Trophoblast cell (in vitro differentiated cells and primary cell): ENCODE measurements around the gene RAD51B.

Source experiments
- DNase-seq, 2 donors: peaks; one replicate each; pipeline ENCODE4 v3.0.0-alpha.2; 2016
- H2AFZ ChIP-seq: 2 replicates; pipeline ENCODE4 v1.6.1; 2013; ENCODE audit warnings: low read length, moderate library complexity, mild to moderate bottlenecking; ENCODE audit not compliant: insufficient read depth, poor library complexity
- H2AK5ac ChIP-seq: 2 replicates; pipeline ENCODE4 v1.6.1; 2013; ENCODE audit warnings: mild to moderate bottlenecking, low read length
- H2BK120ac ChIP-seq: 2 replicates; pipeline ENCODE4 v1.6.1; 2013; ENCODE audit warnings: low read length, mild to moderate bottlenecking, moderate library complexity; ENCODE audit not compliant: insufficient read depth, poor library complexity
- H2BK12ac ChIP-seq: 2 replicates; pipeline ENCODE4 v1.6.1; 2013; ENCODE audit warnings: mild to moderate bottlenecking, low read length, moderate library complexity
- H2BK5ac ChIP-seq: 2 replicates; pipeline ENCODE4 v1.6.1; 2013; ENCODE audit warnings: low read length, low read depth, moderate library complexity, mild to moderate bottlenecking; ENCODE audit not compliant: poor library complexity
- H3K14ac ChIP-seq: 2 replicates; pipeline ENCODE4 v1.6.1; 2013; ENCODE audit warnings: mild to moderate bottlenecking, low read length
- H3K18ac ChIP-seq: 2 replicates; pipeline ENCODE4 v1.6.1; 2013; ENCODE audit warnings: mild to moderate bottlenecking, low read length
- H3K23ac ChIP-seq: 2 replicates; pipeline ENCODE4 v1.6.1; 2013; ENCODE audit warnings: low read length
- H3K27ac ChIP-seq: 2 replicates; pipeline ENCODE4 v1.5.1; 2013; ENCODE audit warnings: low read depth, mild to moderate bottlenecking, inconsistent platforms, low read length, moderate library complexity
- H3K27me3 ChIP-seq: 2 replicates; pipeline ENCODE4 v1.6.1; 2013; ENCODE audit warnings: inconsistent platforms, mild to moderate bottlenecking, low read length, moderate library complexity; ENCODE audit not compliant: insufficient read depth
- H3K36me3 ChIP-seq, 2 experiments: 1 replicate in 1 of 2; 2 replicates in 1 of 2; pipeline ENCODE4 v1.6.1; 2013; ENCODE audit warnings: low read length in 2 of 2, mild to moderate bottlenecking in 2 of 2, moderate library complexity in 1 of 2; ENCODE audit not compliant: insufficient read depth in 2 of 2, control insufficient read depth in 1 of 2
- H3K4ac ChIP-seq: 2 replicates; pipeline ENCODE4 v1.6.1; 2013; ENCODE audit warnings: low read depth, mild to moderate bottlenecking, low read length, moderate library complexity
- H3K4me1 ChIP-seq, 2 experiments: 1 replicate in 1 of 2; 2 replicates in 1 of 2; pipeline ENCODE4 v1.6.1; 2013; ENCODE audit warnings: low read length in 2 of 2, mild to moderate bottlenecking in 2 of 2, moderate library complexity in 1 of 2; ENCODE audit not compliant: insufficient read depth in 2 of 2, control insufficient read depth in 1 of 2
- H3K4me2 ChIP-seq: 2 replicates; pipeline ENCODE4 v1.6.1; 2013; ENCODE audit warnings: inconsistent platforms, mild to moderate bottlenecking, low read length, moderate library complexity
- H3K4me3 ChIP-seq: 2 replicates; pipeline ENCODE4 v1.5.1; 2013; ENCODE audit warnings: mild to moderate bottlenecking, low read depth, low read length, inconsistent platforms
- H3K79me1 ChIP-seq: one replicate; pipeline ENCODE4 v1.6.1; 2013; ENCODE audit warnings: low read length
- H3K79me2 ChIP-seq: 2 replicates; pipeline ENCODE4 v1.6.1; 2013; ENCODE audit warnings: low read length, mild to moderate bottlenecking; ENCODE audit not compliant: control insufficient read depth, insufficient read depth, poor library complexity
- H3K9ac ChIP-seq: 2 replicates; pipeline ENCODE4 v1.6.1; 2013; ENCODE audit warnings: mild to moderate bottlenecking, low read length
- H3K9me3 ChIP-seq: 2 replicates; pipeline ENCODE4 v1.6.1; 2013; ENCODE audit warnings: low read depth, mild to moderate bottlenecking, control low read depth, inconsistent platforms, low read length; ENCODE audit not compliant: insufficient read depth
- H4K12ac ChIP-seq: 2 replicates; pipeline ENCODE4 v1.6.1; 2013; ENCODE audit warnings: low read depth, mild to moderate bottlenecking, low read length, moderate library complexity
- H4K8ac ChIP-seq: 2 replicates; pipeline ENCODE4 v1.6.1; 2013; ENCODE audit warnings: low read depth, mild to moderate bottlenecking, low read length, moderate library complexity
- H4K91ac ChIP-seq: one replicate; pipeline ENCODE4 v1.6.1; 2013; ENCODE audit warnings: low read depth, mild to moderate bottlenecking, low read length, moderate library complexity
- WGBS: extraction: QIAGEN DNeasy Blood & Tissue Kit; methylation state at CpG from one replicate; pipeline ENCODE4 v1.1.7; 2013; ENCODE audit warnings: missing lambda C conversion rate; ENCODE audit not compliant: insufficient read length, insufficient coverage; ENCODE audit errors: extremely low coverage; 5-methylcytosine and 5-hydroxymethylcytosine counted together

The RAD51B gene

DNA sequence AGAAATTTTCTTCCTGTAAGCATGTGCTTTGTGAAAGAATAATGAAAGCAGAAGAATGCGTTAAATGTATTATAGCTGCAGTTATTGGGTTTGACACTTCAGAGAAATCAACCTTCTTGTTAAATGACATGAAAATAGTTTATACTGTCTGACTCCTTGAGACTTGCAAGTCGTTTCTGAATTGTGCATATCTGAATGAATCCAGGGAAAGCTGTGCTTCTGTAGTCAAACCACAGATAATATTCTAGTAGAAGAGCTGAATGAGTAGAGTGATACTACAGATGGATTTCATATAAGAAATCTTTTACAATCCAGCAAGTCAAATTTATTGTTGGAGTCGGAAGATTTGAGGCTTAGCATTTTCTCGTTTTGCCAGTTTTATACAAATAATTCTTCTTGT lies 343.3 kb downstream of the RAD51B start:
- Histone ChIP-seq H2BK120ac (no peak overlapping the region), H3K4me3 (no peak overlapping the region), H3K14ac (no peak overlapping the region), H3K4me2 (no peak overlapping the region), H3K23ac (no peak overlapping the region), H3K4ac (no peak overlapping the region), H3K79me1 (peaks cover 6% of the 10 kb centered on the region), H4K8ac (no peak overlapping the region), H3K27me3 (no peaks in the 10 kb centered on the region), H3K4me1 (peaks cover 1 to 2% of the 10 kb centered on the region in 2 experiments), H2AK5ac (no peak overlapping the region), H3K9me3 (no peaks in the 10 kb centered on the region), H3K36me3 (no peaks in the 10 kb centered on the region), H3K27ac (no peak overlapping the region), H3K9ac (no peak overlapping the region), H2AFZ (no peak overlapping the region), H3K79me2 (no peaks in the 10 kb centered on the region), H3K18ac (no peak overlapping the region), H2BK5ac (no peak overlapping the region), H4K12ac (no peak overlapping the region), H4K91ac (no peak overlapping the region), H2BK12ac (no peak overlapping the region)
- DNase-seq, result no peak
- no CpG with 5 or more reads among the region's 4 CpGs for WGBS

DNA sequence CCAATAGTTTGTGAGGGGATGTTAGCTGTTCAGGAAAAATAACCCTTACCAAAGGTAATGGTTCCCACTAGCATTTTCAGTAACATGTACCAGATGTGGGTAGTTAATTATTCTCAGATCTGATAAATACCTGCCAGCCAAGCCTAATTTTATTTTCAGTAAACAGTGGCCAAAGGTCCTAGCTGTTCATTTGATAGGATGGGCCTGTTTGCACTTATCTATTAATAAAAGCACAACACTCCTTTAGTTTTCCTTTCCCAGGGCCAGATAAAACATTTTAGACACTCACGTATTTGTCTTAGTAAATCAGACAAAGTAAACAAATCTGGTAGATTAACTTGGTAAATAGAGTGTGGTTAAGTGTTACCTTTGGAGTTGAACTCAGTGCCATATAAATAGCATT lies 345.1 kb downstream of the RAD51B start:
- Histone ChIP-seq H3K4me2 (no peak overlapping the region), H3K27me3 (no peaks in the 10 kb centered on the region), H4K8ac (no peak overlapping the region), H2AK5ac (no peak overlapping the region), H2BK5ac (no peak overlapping the region), H2AFZ (no peak overlapping the region), H3K14ac (no peak overlapping the region), H3K4ac (no peak overlapping the region), H3K18ac (no peak overlapping the region), H3K27ac (no peak overlapping the region), H3K9ac (no peak overlapping the region), H4K91ac (no peak overlapping the region), H3K79me1 (peaks cover 4% of the 10 kb centered on the region), H3K9me3 (no peaks in the 10 kb centered on the region), H3K79me2 (no peaks in the 10 kb centered on the region), H4K12ac (no peak overlapping the region), H3K4me1 (peaks cover 0 to 1% of the 10 kb centered on the region in 2 experiments), H3K23ac (no peak overlapping the region), H3K36me3 (no peaks in the 10 kb centered on the region), H2BK120ac (no peak overlapping the region), H3K4me3 (no peak overlapping the region), H2BK12ac (no peak overlapping the region)
- DNase-seq, result no peak
- WGBS, result no CpG with 5 or more reads among the region's 1 CpG

DNA sequence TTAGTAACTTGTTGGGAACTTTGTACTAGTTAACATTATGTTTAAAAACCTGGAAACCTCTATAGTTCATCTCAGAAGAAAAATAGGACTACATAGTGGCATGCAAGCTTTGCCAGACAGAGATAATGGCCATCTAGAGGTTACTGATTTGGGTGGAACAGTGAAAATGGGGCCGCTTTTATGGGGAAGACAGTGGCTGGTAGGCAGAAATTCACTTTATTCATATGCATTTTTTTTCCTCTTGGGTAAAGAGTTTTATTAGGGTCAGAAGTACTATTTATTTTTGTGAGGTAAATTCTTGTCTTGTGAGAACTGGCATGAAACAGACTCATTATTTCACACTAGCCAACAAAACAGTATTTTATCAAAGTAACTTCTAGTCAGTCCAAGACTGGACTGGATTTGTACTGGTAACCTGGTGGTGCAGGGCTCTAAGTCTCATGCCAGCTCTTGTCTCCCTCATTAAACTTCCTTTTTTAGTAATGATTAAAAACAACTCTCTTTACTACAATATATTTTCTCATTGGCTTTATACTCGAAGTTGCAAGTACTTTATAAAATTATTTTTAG lies 345.8 kb downstream of the RAD51B start:
- no CpG with 5 or more reads among the region's 2 CpGs for WGBS
- Histone ChIP-seq H3K79me2 (no peaks in the 10 kb centered on the region), H4K12ac (no peak overlapping the region)

DNA sequence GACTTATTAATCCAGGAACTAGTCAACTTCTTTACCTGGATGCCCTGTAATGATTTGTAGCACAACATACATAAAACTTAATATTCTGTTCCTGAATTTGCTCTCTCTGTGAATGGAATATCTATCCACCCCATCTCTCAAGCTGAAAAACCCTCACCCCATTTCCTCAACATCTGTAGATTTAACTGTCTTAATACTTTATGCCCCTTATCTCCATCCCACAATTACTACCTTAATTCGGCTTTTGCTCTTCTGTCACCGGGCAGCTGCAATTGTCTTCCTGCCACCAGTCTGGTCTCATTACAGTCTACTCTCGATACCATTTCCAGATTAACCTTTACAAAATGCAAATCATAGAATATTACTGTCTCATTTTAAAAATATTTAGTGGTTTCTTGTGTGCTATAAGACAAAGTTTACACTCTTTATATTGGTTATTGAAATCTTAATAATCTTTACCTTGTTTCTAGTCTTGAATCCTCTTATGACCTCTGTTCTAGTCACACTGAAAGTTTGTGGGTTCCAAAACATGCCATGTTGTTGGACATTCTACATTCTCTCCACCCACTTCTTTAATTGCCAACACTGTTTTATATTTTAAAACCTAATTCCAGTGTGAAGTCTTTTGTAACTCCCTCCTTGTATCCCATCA lies 347.3 kb downstream of the RAD51B start:
- H3K4me3 ChIP-seq, result no peak overlapping the region
- no peak overlapping the region for H4K91ac ChIP-seq
- H3K79me2 ChIP-seq, result no peaks in the 10 kb centered on the region
- H4K12ac ChIP-seq, result no peak overlapping the region
- H2BK120ac ChIP-seq, result no peak overlapping the region
- H3K27ac ChIP-seq, result no peak overlapping the region
- H3K4me2 ChIP-seq, result no peak overlapping the region
- peaks cover 0 to 1% of the 10 kb centered on the region in 2 experiments for H3K4me1 ChIP-seq
- no peaks in the 10 kb centered on the region for H3K36me3 ChIP-seq
- H3K14ac ChIP-seq, result no peak overlapping the region
- no peaks in the 10 kb centered on the region for H3K27me3 ChIP-seq
- no peak overlapping the region for H2BK12ac ChIP-seq
- no peak for DNase-seq
- no peak overlapping the region for H2AK5ac ChIP-seq
- H4K8ac ChIP-seq, result no peak overlapping the region
- no peak overlapping the region for H3K4ac ChIP-seq
- H2AFZ ChIP-seq, result no peak overlapping the region
- no peak overlapping the region for H3K18ac ChIP-seq
- no peak overlapping the region for H2BK5ac ChIP-seq
- no peak overlapping the region for H3K23ac ChIP-seq
- no CpG with 5 or more reads among the region's 3 CpGs for WGBS
- H3K9me3 ChIP-seq, result no peaks in the 10 kb centered on the region
- H3K79me1 ChIP-seq, result peaks cover 4% of the 10 kb centered on the region
- no peak overlapping the region for H3K9ac ChIP-seq

More for the DNA sequence above, 345.8 kb downstream of the RAD51B start:
- Histone ChIP-seq H3K4ac (no peak overlapping the region), H2AFZ (no peak overlapping the region), H3K9me3 (no peaks in the 10 kb centered on the region), H2AK5ac (no peak overlapping the region), H3K4me1 (peaks cover 0 to 1% of the 10 kb centered on the region in 2 experiments), H4K8ac (no peak overlapping the region), H3K79me1 (peaks cover 4% of the 10 kb centered on the region), H2BK12ac (no peak overlapping the region), H3K14ac (no peak overlapping the region), H3K27ac (no peak overlapping the region), H3K27me3 (no peaks in the 10 kb centered on the region), H3K4me3 (no peak overlapping the region), H4K91ac (no peak overlapping the region), H3K36me3 (no peaks in the 10 kb centered on the region), H3K9ac (no peak overlapping the region), H3K23ac (no peak overlapping the region), H2BK5ac (no peak overlapping the region), H3K18ac (no peak overlapping the region), H2BK120ac (no peak overlapping the region), H3K4me2 (no peak overlapping the region)
- DNase-seq, result no peak
